ENCODE results near the gene OSM. TPM values are rescaled to one million over a fixed set of nuclear protein-coding genes. Genes with fewer than 3 reads are reported as not detected.

Gene OSM
- total and polyA plus RNA-seq, 2 experiments from 2014 or later, result not detected

GRCh38 chr22:30279046-30279788 is 12.6 kb upstream of the OSM start (continued):
- no peak for TF ChIP-seq REST (IDR thresholded peaks at IDR 0.05; ENCODE audit: unreplicated experiment)
- TF ChIP-seq ETS1 (IDR thresholded peaks at IDR 0.05), result no peak
- TF ChIP-seq CREB1 (CRISPR knock-in tag; IDR thresholded peaks at IDR 0.05; ENCODE audit: low read depth), result no peak
- no peak for TF ChIP-seq CTCF (conservative IDR thresholded peaks at IDR 0.05; ENCODE audit: low read depth in 2 of 2)
- TF ChIP-seq ZNF114 (CRISPR knock-in tag; IDR thresholded peaks at IDR 0.05), result no peak

GRCh38 chr22:30277547-30278344 is 11.1 kb upstream of the OSM start:
- H3K4me2 ChIP-seq, result no peak overlapping the region
- DNase-seq (ENCODE audit: low spot score), result no peak
- peak overlapping the region; percentile 63; the same call in 1 of the 2 replicates for H2AFZ ChIP-seq
- TF ChIP-seq CREB1 (CRISPR knock-in tag; IDR thresholded peaks at IDR 0.05; ENCODE audit: low read depth) (no peak), POLR2AphosphoS5 (IDR thresholded peaks at IDR 0.05; ENCODE audit: low read depth) (no peak), ZNF114 (CRISPR knock-in tag; IDR thresholded peaks at IDR 0.05) (no peak), STAT1 (IDR thresholded peaks at IDR 0.05; ENCODE audit: unreplicated experiment) (no peak), ZNF331 (CRISPR knock-in tag; IDR thresholded peaks at IDR 0.05; ENCODE audit: low read depth) (no peak), EZH2phosphoT487 (IDR thresholded peaks at IDR 0.05; ENCODE audit: unreplicated experiment) (no peak), CTCF (conservative IDR thresholded peaks at IDR 0.05; ENCODE audit: low read depth in 2 of 2) (no peak), ETS1 (IDR thresholded peaks at IDR 0.05) (no peak), NANOG (IDR thresholded peaks at IDR 0.05; ENCODE audit: borderline replicate concordance) (no peak), JUNB (IDR thresholded peaks at IDR 0.05; ENCODE audit: unreplicated experiment) (no peak), EZH2 (IDR thresholded peaks at IDR 0.05; ENCODE audit: low read depth, unreplicated experiment) (no peak)

More at GRCh38 chr22:30277547-30278344, 11.1 kb upstream of the OSM start:
- H3K9me3 Mint-ChIP-seq, result no peaks in the 10 kb centered on the region
- Histone ChIP-seq H3K9me2 (ENCODE audit: insufficient read depth) (no peaks in the 10 kb centered on the region), H3K27me3 (ENCODE audit: insufficient read depth) (no peaks in the 10 kb centered on the region), H3K27ac (ENCODE audit: low read depth) (no peak overlapping the region), H4K20me1 (replicated peaks; ENCODE audit: insufficient read depth) (no peaks in the 10 kb centered on the region), H3K4me1 (ENCODE audit: insufficient read depth) (0 out of 2 replicates have a peak, but pooled peaks cover 4% of the 10 kb centered on the region), H3F3A (replicated peaks; ENCODE audit: low read depth) (no peaks in the 10 kb centered on the region), H3K79me2 (replicated peaks; ENCODE audit: insufficient read depth) (no peaks in the 10 kb centered on the region), H3K36me3 (ENCODE audit: insufficient read depth) (no peaks in the 10 kb centered on the region), H3K4me3 (no peak overlapping the region)
- peaks cover 9% of the 10 kb centered on the region for H3K4me1 Mint-ChIP-seq
- peaks cover 20% of the 10 kb centered on the region for H3K27me3 Mint-ChIP-seq (ENCODE audit: insufficient read depth, low read depth, poor library complexity)
- H3K4me3 Mint-ChIP-seq, result no peak overlapping the region
- ATAC-seq, result peak; percentile 15; the same call in 1 of the 3 replicates
- H3K36me3 Mint-ChIP-seq (ENCODE audit: low read depth), result no peaks in the 10 kb centered on the region
- no peak overlapping the region; the same call in 1 of the 2 replicates for H3K27ac Mint-ChIP-seq

Data from GM23338 (cell line).